ENCODE data around the gene CALR3. TPM values are rescaled to one million over a fixed set of nuclear protein-coding genes. Genes with fewer than 3 reads are reported as not detected.

The CALR3 gene
- total and polyA plus RNA-seq, 2 of the 13 experiments (the other 11 are each of a cell fraction or from before 2014, with no cell fraction given), result not detected

GRCh38 chr19:16460454-16460853 lies 35.5 kb downstream of the CALR3 start:
- in situ Hi-C loops (cut with HindIII; ENCODE audit: extremely low pct_ligation_motif_present, low pct_unique_long_range_greater_than_20kb) (no loop called here), intact Hi-C loops (cut with micrococcal nuclease; ENCODE audit: unreplicated experiment) (no loop called here)
- Histone ChIP-seq H3K36me3 (replicated peaks in 1 of 2; ENCODE audit: control insufficient read depth in 1 of 2, insufficient read depth in 2 of 2, low read length in 2 of 2) (peaks cover under 1 to 3% of the 10 kb centered on the region in 2 experiments; a peak in 2 of 5 replicates), H3K27me3 (ENCODE audit: control insufficient read depth in 1 of 2, insufficient read depth in 2 of 2, low read length in 2 of 2) (no peaks in the 10 kb centered on the region), H3K9ac (ENCODE audit: insufficient read depth, low read depth, low read length) (no peak overlapping the region), H4K20me1 (ENCODE audit: insufficient read depth, low read length) (peaks cover 29% of the 10 kb centered on the region), H3K79me2 (ENCODE audit: insufficient read depth, low read length) (peaks cover 89% of the 10 kb centered on the region), H3K4me3 (replicated peaks in 1 of 3; ENCODE audit: insufficient read depth in 1 of 3, low read depth in 2 of 3, low read length in 3 of 3) (no peak overlapping the region), H2AFZ (ENCODE audit: low read length) (no peak overlapping the region), H3K4me2 (ENCODE audit: low read depth, low read length) (no peak overlapping the region), H3K9me3 (ENCODE audit: low read length) (no peaks in the 10 kb centered on the region), H3K27ac (ENCODE audit: extremely low read length, insufficient read depth, low read length) (no peak overlapping the region), H3K4me1 (ENCODE audit: insufficient read depth, low read length) (peaks cover 86% of the 10 kb centered on the region)
- FAIRE-seq (no peak), DNase-seq (ENCODE audit: low spot score) (no peak), ATAC-seq (no peak)
- ChIA-PET CTCF (ENCODE audit: low intra/inter-chr PET ratio, low total read pairs) (no interaction called here), POLR2A (no interaction called here)
- no TSS peak for BruUV-seq (replicated peaks)
- WGBS (ENCODE audit: low lambda C conversion rate), result 98% methylated on average over 8 of the region's 8 CpGs
- no peak for TF ChIP-seq BRF2 (CRISPR knock-in tag; IDR thresholded peaks at IDR 0.05)
- TF ChIP-seq KLF16 (CRISPR knock-in tag; IDR thresholded peaks at IDR 0.05), result no peak
- TF ChIP-seq ZNF232 (CRISPR knock-in tag; IDR thresholded peaks at IDR 0.05; ENCODE audit: borderline replicate concordance), result no peak
- TF ChIP-seq PCBP2 (optimal IDR thresholded peaks at IDR 0.05; ENCODE audit: low read depth, low read length, poor library complexity, severe bottlenecking), result no peak
- TF ChIP-seq, protein P1, sequence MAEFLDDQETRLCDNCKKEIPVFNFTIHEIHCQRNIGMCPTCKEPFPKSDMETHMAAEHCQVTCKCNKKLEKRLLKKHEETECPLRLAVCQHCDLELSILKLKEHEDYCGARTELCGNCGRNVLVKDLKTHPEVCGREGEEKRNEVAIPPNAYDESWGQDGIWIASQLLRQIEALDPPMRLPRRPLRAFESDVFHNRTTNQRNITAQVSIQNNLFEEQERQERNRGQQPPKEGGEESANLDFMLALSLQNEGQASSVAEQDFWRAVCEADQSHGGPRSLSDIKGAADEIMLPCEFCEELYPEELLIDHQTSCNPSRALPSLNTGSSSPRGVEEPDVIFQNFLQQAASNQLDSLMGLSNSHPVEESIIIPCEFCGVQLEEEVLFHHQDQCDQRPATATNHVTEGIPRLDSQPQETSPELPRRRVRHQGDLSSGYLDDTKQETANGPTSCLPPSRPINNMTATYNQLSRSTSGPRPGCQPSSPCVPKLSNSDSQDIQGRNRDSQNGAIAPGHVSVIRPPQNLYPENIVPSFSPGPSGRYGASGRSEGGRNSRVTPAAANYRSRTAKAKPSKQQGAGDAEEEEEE (CRISPR knock-in tag; IDR thresholded peaks at IDR 0.05; ENCODE audit: borderline replicate concordance), result no peak
- no peak for TF ChIP-seq ZNF337 (CRISPR knock-in tag; IDR thresholded peaks at IDR 0.05; ENCODE audit: borderline replicate concordance, low read depth)
- TF ChIP-seq HMGXB4 (CRISPR knock-in tag; IDR thresholded peaks at IDR 0.05; ENCODE audit: borderline replicate concordance in 1 of 2, low read depth in 1 of 2), result no peak
- no peak for TF ChIP-seq ZNF512B (CRISPR knock-in tag; IDR thresholded peaks at IDR 0.05; ENCODE audit: borderline replicate concordance)
- TF ChIP-seq AGO1 (IDR thresholded peaks at IDR 0.05; ENCODE audit: low read depth, low read length, poor library complexity, severe bottlenecking), result no peak
- no peak for TF ChIP-seq ZNF136 (CRISPR knock-in tag; IDR thresholded peaks at IDR 0.05; ENCODE audit: low read depth)
- no peak for TF ChIP-seq ATF5 (CRISPR knock-in tag; IDR thresholded peaks at IDR 0.05; ENCODE audit: low read depth)
- TF ChIP-seq SPEN (CRISPR knock-in tag; IDR thresholded peaks at IDR 0.05; ENCODE audit: low read depth), result no peak
